Left renal pelvis (tissue), 4 donors: ENCODE data around the gene CD55. TPM values are rescaled to one million over a fixed set of nuclear protein-coding genes. Genes with fewer than 3 reads are reported as not detected.

Experiments
- DNase-seq, 4 donors: peaks; one replicate each; pipeline ENCODE4 v3.0.0-alpha.2; 2013; ENCODE audit warnings: low read depth in 4 of 4, low spot score in 3 of 4
- polyA plus RNA-seq, 4 donors: library from polyadenylated mRNA; unstranded; fragments of 120-200 nt; gene quantifications; one replicate each; pipeline ENCODE4 v1.2.1, GENCODE V29; 2013; ENCODE audit not compliant: insufficient read length in 4 of 4

CD55 gene
- polyA plus RNA-seq = 10 to 100 TPM; 48.6 to 68.5 (median 58.6) TPM

GRCh38 chr1:207321079-207321789 is at the start of gene CD55:
CD55 (plus strand) TSS chr1:207321678; CDS start chr1:207321766, 88 bp downstream.
- peak; percentile 73 to 84 (median 79) for DNase-seq

GRCh38 chr1:207274882-207275281 is 46.6 kb upstream of the CD55 start:
- no peak for DNase-seq

GRCh38 chr1:207276465-207276864 is 45.0 kb upstream of the CD55 start:
- no peak for DNase-seq

GRCh38 chr1:207277241-207277640 is 44.2 kb upstream of the CD55 start:
- no peak for DNase-seq

GRCh38 chr1:207279652-207280051 is 41.8 kb upstream of the CD55 start:
- no peak for DNase-seq

DNA sequence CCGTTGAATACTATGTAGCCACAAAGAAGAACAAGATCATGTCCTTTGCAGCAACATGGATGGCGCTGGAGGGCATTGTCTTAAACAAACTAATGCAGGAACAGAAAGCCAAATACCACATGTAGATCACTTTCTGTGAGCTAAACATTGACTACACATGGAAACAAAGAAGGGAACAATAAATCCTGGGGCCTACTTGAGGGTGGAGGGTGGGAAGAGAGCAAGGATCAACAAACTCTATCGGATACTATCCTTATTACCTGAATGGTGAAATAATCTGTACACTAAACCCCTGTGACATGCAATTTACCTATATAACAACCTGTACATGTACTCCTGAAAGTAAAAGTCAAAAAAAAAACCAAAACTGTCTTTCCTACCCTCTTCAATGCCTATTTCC is 40.8 kb upstream of the CD55 start:
- no peak for DNase-seq

GRCh38 chr1:207282058-207282457 is 39.4 kb upstream of the CD55 start:
- DNase-seq = peak in 1 of 4 donors; percentile 12

DNA sequence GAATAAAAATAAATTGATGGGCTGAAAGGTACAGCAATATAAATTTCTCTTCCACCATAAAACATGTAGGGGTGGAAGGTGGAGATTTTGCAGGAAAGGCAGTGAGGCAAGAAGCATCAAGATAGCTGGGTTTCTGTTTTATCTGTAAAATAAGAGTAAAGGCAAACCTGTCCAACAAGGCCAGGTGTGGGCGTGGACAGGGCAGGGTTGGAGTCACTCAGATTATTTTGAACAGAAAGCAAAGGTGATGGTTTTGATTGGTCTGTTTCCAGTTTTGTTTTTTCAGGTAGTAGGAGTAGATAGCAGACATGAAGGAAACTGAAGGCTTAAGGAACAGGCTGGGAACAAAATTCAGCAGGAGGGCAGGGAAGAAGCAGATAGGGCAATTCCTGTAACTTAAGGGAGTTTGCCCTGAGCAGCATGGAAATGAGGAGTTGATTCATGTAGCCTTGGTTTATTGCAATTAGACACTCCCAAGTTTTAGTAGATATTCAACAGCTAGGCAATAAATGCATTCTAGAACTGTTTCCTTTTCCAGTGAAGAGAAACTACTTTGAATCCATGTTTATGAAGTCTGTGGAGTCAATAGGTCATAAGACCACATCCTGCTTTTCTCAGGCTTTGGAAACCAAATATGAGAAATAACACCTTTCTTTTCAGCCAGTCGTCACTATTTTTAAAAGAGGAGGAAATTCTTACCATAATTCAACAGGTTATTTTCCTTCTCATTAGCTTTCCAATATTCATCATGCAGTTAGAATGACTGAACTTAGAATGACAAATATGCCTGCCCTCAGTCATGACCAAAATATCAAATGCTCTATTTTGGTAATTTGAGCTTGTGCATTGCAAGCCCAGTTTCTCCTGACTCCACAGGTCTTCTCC is 38.7 kb upstream of the CD55 start:
- no peak for DNase-seq

DNA sequence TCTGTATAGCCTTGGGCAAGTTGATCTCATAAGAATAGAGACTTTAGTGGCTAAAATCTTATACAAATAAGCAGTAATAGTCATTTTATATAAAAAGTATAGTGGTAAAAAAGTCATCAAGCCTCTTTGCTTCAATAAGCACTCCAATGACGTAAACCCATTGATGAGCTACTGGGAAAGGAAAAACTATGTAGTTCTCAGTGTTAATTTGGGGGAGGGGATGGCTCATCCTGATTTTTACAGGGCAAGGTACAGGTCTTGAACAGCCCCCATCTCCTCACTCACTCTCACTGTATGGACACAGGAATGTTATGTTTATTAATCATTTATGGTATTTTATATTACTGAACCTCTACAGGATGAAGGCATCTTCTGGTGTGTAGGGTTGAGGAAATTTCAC is 38.1 kb upstream of the CD55 start:
- no peak for DNase-seq

DNA sequence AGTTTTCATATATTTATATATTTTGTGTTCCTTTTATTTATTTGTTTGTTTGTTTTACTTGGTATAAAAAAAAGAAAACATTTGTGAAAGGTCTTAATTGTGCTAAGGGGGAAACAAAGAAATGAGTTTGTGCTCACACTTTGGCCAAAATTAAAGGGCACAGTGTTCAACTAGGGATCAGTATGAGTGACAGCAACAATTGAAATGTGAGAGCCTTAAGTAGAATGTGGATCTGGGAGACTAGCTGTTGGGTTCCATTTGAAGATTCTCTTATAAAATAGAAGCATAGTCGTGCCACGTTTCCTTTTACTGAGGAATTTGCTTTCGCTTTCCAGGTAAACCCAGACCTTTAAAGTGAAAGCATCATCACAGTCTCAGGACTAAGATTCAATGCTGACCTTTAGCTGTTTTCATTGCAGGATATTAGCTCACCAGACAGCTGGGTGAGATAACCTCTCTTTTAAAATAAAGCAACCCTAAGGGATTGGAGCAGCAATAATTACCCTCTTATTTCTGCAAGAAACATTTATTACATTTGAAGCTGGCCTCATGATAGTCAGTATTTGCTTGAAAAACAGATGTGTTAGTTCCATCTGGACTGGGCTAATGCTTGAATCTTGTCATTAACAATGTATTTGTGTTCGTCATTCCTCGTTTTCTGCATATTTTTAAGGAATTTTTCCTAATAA is 37.1 kb upstream of the CD55 start:
- peak in 1 of 4 donors; percentile 16 for DNase-seq

- no peak for DNase-seq
These were observed 34.6 kb upstream of the CD55 start for GRCh38 chr1:207286786-207287468.

DNA sequence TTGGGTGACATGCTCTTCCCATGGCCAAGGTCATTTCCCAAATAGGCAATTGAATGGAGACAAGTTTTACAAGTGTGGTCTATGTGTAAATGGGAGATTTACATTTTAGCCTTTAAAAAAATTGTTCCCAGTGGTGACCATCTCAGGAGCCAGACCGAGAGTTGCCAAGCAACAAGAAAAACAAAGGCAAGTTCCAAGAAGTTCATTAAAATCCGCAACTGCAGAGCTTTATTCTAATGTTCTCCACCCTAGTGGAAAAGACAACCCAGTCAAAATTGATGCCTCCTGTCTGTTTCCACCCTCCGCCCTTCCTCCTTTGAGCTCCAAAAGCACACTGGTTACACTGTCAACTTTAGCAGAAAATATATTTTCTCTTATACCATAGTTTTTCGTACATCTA is 33.2 kb upstream of the CD55 start:
- peak in 1 of 4 donors; percentile 34 for DNase-seq

- DNase-seq = no peak
These were observed 31.7 kb upstream of the CD55 start for GRCh38 chr1:207289756-207290155.

DNA sequence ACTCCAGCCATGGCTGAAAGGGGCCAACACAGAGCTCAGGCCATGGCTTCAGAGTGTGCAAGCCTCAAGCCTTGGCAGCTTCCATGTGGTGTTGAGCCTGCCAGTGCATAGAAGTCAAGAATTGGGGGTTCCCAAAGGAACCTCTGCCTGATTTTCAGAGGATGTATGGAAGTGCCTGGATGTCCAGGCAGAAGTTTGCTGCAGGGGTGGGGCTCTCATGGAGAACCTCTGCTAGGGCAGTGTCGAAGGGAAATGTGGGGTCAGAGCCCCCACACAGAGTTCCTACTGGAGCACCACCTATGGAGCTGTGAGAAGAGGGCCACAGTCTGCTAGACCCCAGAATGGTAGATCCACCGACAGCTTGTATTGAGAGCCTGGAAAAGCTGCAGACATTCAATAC is 29.8 kb upstream of the CD55 start:
- no peak for DNase-seq

GRCh38 chr1:207298186-207298585 is 23.3 kb upstream of the CD55 start:
- DNase-seq = no peak

GRCh38 chr1:207298636-207299398 is 22.7 kb upstream of the CD55 start:
- DNase-seq = no peak

DNA sequence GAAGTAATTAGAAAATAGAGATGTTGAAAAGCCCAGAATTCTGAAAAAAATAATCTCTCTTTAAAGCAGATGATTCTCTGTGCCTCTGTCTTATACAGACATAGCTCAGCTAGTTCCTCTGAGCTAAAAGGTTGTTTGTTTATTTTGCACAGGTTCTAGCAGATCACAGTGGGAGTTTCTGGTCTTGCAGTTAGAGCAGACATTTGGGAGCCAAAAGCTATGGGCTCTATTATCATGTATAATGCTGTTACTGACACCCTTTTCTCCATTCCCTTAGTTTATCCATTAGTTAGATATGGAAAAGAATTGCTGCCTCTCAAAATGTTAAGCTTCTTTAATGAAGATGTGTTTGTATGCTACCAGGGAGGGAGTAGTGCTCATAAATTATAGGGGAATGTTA is 20.5 kb upstream of the CD55 start:
- DNase-seq = no peak

- DNase-seq = no peak
These were observed 18.7 kb upstream of the CD55 start for GRCh38 chr1:207302618-207303393.
